ENCODE measurements around the gene C2CD2. TPM values are rescaled to one million over a fixed set of nuclear protein-coding genes. Genes with fewer than 3 reads are reported as not detected.

The C2CD2 gene
- total RNA-seq, 2 donors from 2014 or later, result 13.3 to 16.1 TPM

DNA sequence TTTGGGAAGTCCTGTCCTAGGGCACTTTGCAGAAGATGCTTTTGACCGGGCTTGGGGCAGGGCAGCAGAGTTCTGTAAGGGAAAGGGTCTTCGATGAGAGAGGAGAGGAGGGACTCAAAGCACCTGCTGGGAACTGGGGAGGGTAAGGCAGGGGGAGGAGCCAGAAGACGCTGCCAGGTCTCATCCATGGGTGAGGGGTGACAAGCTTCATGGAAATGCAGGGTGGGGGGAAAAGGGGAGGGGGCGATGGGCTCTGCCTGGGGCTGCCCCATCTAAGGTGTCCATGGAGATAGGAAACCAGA is 20.9 kb upstream of the C2CD2 start:
- H3K9ac ChIP-seq (ENCODE audit: low read depth in 2 of 2, low read length in 2 of 2), result no peak overlapping the region
- H3K27ac ChIP-seq, result no peak overlapping the region
- TF ChIP-seq, protein P1, sequence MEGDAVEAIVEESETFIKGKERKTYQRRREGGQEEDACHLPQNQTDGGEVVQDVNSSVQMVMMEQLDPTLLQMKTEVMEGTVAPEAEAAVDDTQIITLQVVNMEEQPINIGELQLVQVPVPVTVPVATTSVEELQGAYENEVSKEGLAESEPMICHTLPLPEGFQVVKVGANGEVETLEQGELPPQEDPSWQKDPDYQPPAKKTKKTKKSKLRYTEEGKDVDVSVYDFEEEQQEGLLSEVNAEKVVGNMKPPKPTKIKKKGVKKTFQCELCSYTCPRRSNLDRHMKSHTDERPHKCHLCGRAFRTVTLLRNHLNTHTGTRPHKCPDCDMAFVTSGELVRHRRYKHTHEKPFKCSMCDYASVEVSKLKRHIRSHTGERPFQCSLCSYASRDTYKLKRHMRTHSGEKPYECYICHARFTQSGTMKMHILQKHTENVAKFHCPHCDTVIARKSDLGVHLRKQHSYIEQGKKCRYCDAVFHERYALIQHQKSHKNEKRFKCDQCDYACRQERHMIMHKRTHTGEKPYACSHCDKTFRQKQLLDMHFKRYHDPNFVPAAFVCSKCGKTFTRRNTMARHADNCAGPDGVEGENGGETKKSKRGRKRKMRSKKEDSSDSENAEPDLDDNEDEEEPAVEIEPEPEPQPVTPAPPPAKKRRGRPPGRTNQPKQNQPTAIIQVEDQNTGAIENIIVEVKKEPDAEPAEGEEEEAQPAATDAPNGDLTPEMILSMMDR (IDR thresholded peaks at IDR 0.05), result no peak
- intact Hi-C loops (cut with DNase I), result no loop called here
- peaks cover 7% of the 10 kb centered on the region for H3K4me1 ChIP-seq
- H3K4me3 ChIP-seq, result no peak overlapping the region
- no peaks in the 10 kb centered on the region for H3K36me3 ChIP-seq
- H3K27me3 ChIP-seq, result no peaks in the 10 kb centered on the region
- H3K9me3 ChIP-seq, result no peaks in the 10 kb centered on the region
- peak; percentile 11 for DNase-seq

DNA sequence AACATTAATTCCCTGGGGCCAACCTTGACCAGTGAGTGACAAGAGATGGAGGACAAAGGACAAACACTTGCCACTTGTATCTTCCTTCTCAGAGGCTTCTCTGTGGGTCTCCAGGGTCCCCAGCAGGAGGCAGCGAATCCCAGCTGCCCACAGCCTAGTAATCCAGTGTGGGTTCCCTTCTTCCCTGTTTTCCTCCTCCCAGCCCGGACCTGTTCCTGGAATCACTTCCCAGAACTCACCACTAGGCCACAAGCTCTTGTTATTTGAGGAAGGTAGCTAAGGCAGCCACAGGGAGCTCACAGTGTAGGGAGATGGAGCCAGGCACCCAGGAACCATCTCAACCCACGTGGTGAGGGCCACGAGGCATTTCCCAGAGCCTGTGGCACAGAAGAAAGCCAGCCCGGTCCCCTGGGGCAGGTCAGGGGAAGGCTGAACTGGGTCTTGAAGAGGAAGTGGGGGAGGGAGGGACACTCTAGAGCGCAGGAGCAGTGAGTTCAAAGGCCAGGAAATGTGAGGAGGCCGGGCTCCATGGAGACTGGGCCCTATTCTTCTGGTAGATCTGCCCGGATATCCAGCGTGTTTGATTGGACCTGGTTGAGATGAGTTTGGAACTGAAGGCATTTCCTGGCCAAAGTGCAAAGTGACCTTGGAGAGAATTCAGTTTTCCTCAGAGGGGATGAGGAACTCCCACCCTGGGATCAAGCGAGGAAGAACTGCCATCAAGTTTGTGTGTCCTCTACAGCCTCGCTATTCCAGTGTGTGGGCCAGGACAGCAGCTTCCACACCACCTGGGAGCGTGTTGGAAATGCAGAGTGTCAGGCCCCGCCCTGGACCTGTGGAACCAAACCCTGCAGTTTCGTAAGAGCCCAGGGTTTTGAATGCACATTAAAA is 20.3 kb upstream of the C2CD2 start:
- TF ChIP-seq, protein P1 (IDR thresholded peaks at IDR 0.05), result no peak
- Histone ChIP-seq H3K9me3 (no peaks in the 10 kb centered on the region), H3K4me1 (peaks cover 7% of the 10 kb centered on the region), H3K27ac (no peak overlapping the region), H3K36me3 (no peaks in the 10 kb centered on the region), H3K9ac (ENCODE audit: low read depth in 2 of 2, low read length in 2 of 2) (peak overlapping the region in 1 of 2 donors; percentile 9), H3K27me3 (no peaks in the 10 kb centered on the region), H3K4me3 (no peak overlapping the region)
- intact Hi-C loops (cut with DNase I), result no loop called here
- peak; percentile 26 for DNase-seq

DNA sequence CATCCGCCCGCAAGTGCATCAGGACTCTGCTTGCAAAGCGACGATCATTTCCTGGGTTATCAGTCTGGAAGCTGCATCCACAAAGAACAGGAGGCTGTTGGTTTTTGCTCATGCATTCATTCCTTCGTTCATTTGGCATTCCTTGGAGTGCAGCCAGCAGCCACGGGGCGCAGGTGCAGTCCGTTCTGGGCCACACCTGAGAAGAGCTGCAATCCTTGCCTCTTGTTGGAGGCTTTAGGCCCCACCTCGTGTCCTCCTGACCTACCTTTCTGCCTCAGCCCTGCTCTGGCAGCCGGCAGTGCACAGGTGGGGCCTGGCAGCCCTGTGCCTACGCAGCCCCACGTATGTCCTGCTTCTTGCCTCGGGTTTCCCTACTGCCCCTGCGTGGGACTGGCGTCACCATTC is 19.6 kb upstream of the C2CD2 start:
- H3K27me3 ChIP-seq, result no peaks in the 10 kb centered on the region
- no peaks in the 10 kb centered on the region for H3K36me3 ChIP-seq
- intact Hi-C loops (cut with DNase I), result no loop called here
- peak; percentile 82 for DNase-seq
- no peak overlapping the region for H3K4me3 ChIP-seq
- no peak overlapping the region for H3K27ac ChIP-seq
- peaks cover 7% of the 10 kb centered on the region for H3K4me1 ChIP-seq
- TF ChIP-seq, protein P1 (IDR thresholded peaks at IDR 0.05), result no peak
- no peaks in the 10 kb centered on the region for H3K9me3 ChIP-seq
- no peak overlapping the region for H3K9ac ChIP-seq (ENCODE audit: low read depth in 2 of 2, low read length in 2 of 2)

DNA sequence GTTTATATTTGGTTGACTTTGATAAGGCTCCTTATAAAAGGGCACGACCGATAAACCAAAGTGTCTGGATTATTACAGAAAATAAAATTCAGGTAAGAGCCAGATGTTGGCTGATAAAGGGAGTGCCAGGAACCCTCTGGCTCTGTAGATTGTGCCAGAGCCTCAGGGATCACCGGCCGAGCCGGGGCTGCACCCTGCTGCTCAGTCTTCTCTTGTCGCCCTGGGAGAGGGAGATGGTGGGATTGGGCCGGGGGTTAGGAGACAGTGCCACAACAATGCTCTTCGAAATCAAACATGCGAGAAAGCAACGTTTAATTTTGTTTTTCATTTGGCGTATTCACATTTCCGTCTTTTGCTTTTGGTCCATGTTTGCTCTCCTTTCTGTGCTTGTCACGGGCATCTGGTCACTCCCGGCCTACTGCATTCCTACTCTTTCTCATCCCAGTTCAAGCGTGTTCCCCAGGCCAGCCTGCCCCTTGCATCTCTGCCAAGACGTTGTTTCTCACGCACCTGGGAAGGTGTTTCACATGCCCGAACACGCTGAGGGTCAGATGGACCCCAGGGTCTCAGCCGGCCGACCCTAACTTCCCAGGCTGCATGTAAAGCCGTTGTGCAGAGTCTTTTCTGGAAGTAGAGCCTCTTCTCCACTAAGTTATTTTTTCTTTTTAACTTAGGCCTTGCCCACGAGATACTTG is 18.8 kb upstream of the C2CD2 start:
- peak; percentile 14 for DNase-seq
- H3K4me1 ChIP-seq, result peaks cover 7% of the 10 kb centered on the region
- no peaks in the 10 kb centered on the region for H3K36me3 ChIP-seq
- intact Hi-C loops (cut with DNase I), result no loop called here
- no peaks in the 10 kb centered on the region for H3K27me3 ChIP-seq
- no peak overlapping the region for H3K9ac ChIP-seq (ENCODE audit: low read depth in 2 of 2, low read length in 2 of 2)
- no peak overlapping the region for H3K4me3 ChIP-seq
- no peak overlapping the region for H3K27ac ChIP-seq
- TF ChIP-seq, protein P1 (IDR thresholded peaks at IDR 0.05), result no peak
- H3K9me3 ChIP-seq, result no peaks in the 10 kb centered on the region

DNA sequence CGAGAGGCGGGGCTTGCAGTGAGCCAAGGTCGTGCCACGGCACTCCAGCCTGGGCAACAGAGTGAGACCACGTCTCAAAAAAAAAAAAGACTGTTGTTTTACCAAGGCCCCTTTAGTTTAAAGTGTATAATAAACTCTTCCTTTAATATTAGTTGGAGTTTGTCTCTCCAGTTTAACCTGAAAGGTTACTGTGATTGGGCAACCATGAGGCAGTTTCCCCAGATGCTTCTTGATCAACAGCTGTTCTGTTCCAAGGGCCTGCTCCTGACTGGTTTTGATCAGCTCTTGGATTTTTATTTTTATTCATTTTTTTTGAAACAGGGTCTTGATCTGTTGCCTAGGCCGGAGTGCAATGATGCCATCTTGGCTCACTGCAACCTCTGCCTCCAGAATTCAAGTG is 18.1 kb upstream of the C2CD2 start:
- Histone ChIP-seq H3K27ac (no peak overlapping the region), H3K27me3 (no peaks in the 10 kb centered on the region), H3K4me1 (peaks cover 7% of the 10 kb centered on the region), H3K9ac (ENCODE audit: low read depth in 2 of 2, low read length in 2 of 2) (no peak overlapping the region), H3K9me3 (no peaks in the 10 kb centered on the region), H3K4me3 (no peak overlapping the region), H3K36me3 (no peaks in the 10 kb centered on the region)
- intact Hi-C loops (cut with DNase I), result no loop called here
- TF ChIP-seq, protein P1 (IDR thresholded peaks at IDR 0.05), result no peak
- no peak for DNase-seq

Data from colonic mucosa (tissue), 4 donors.